ENCODE data around the gene MARCHF10. TPM values are rescaled to one million over a fixed set of nuclear protein-coding genes. Genes with fewer than 3 reads are reported as not detected.

The MARCHF10 gene
- total and polyA plus RNA-seq, 4 donors, result not detected

DNA sequence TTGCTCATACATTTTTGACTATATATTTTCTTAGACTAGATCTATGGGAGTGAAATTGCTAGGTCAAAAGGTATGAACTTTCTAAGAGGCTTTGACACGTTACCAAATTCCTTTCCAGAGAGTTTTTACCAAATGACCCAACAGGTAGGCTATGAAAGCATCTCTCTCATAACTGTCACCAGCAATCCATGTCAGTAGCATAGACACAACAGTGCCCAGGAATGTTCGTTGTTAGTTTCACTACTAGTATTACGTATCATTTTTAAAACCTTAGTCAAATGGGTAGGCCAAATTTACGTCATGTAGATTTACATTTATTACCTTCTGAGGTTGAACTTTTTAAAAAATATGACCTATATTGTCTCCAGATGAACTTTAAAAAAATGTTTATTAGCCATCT lies 66.8 kb downstream of the MARCHF10 start:
- no peaks in the 10 kb centered on the region for H3K4me1 ChIP-seq (ENCODE audit: control insufficient read depth in 1 of 2, insufficient read depth in 2 of 2, low read length in 2 of 2)
- no peaks in the 10 kb centered on the region for H3K9me3 ChIP-seq (ENCODE audit: control insufficient read depth, low read length)
- no peaks in the 10 kb centered on the region for H3K27me3 ChIP-seq (ENCODE audit: control insufficient read depth in 1 of 2, insufficient read depth in 2 of 2, low read length in 1 of 2)
- DNase-seq (no peak), ATAC-seq (ENCODE audit: low FRiP score) (no peak)
- intact Hi-C loops (cut with DNase I), result no loop called here
- no peak overlapping the region for H3K27ac ChIP-seq (ENCODE audit: low read depth in 1 of 2, low read length in 2 of 2)
- H3K4me3 ChIP-seq (ENCODE audit: low read length in 2 of 2), result no peak overlapping the region
- H3K36me3 ChIP-seq (ENCODE audit: control insufficient read depth in 1 of 2, insufficient read depth in 2 of 2, low read length in 1 of 2), result no peaks in the 10 kb centered on the region
- WGBS, 2 donors, result 91% methylated on average over 4 of the region's 4 CpGs

DNA sequence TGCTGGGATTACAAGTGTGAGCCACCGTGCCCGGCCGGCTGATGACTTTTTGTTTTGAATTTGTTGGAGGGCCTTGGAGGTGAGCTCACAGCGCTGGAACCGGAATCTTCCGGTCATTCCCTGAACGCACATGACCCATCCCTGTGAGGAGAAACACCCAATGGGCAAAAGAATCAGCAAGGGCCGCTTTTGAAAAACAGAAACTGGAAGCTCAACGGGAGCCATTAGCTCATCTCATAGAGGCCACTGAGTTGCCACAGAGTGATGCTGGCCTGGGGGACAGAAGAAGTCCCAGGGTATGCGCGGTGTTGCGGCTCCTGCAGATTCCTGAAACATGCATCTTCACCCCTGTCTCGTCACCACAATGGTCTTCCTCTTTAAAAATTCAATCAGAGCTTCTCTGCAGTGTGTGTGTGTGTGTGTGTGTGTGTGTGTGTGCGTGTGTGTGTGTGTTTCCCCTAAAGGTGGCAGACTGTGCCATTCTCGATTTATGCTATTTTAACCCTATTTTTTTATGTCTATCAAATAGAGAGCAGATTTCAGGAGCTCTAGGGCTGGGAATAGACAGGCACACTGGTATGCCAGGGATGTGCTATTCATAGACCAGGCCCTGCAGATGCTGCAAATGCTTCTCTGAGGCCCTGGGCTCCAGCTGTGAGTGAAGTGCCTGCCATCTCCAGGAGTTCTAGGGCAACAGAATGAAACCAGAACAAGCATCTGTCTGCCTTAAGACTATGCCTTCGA lies 68.3 kb downstream of the MARCHF10 start:
- no peak for DNase-seq

GRCh38 chr17:62738281-62738680 lies 69.8 kb downstream of the MARCHF10 start:
- no peaks in the 10 kb centered on the region for H3K27me3 ChIP-seq (ENCODE audit: control insufficient read depth in 1 of 2, insufficient read depth in 2 of 2, low read length in 1 of 2)
- intact Hi-C loops (cut with DNase I), result no loop called here
- no peaks in the 10 kb centered on the region for H3K4me1 ChIP-seq (ENCODE audit: control insufficient read depth in 1 of 2, insufficient read depth in 2 of 2, low read length in 2 of 2)
- H3K9me3 ChIP-seq (ENCODE audit: control insufficient read depth, low read length), result no peaks in the 10 kb centered on the region
- H3K4me3 ChIP-seq (ENCODE audit: low read length in 2 of 2), result no peak overlapping the region
- whole genome bisulfite sequencing, 2 donors, result 95% methylated on average over 9 of the region's 9 CpGs
- H3K27ac ChIP-seq (ENCODE audit: low read depth in 1 of 2, low read length in 2 of 2), result no peak overlapping the region
- ATAC-seq (ENCODE audit: low FRiP score), result no peak
- DNase-seq, result no peak
- H3K36me3 ChIP-seq (ENCODE audit: control insufficient read depth in 1 of 2, insufficient read depth in 2 of 2, low read length in 1 of 2), result no peaks in the 10 kb centered on the region

More for the DNA sequence above, 68.3 kb downstream of the MARCHF10 start:
- Histone ChIP-seq H3K9me3 (ENCODE audit: control insufficient read depth, low read length) (no peaks in the 10 kb centered on the region), H3K27ac (ENCODE audit: low read depth in 1 of 2, low read length in 2 of 2) (no peak overlapping the region), H3K36me3 (ENCODE audit: control insufficient read depth in 1 of 2, insufficient read depth in 2 of 2, low read length in 1 of 2) (no peaks in the 10 kb centered on the region), H3K4me1 (ENCODE audit: control insufficient read depth in 1 of 2, insufficient read depth in 2 of 2, low read length in 2 of 2) (no peaks in the 10 kb centered on the region), H3K27me3 (ENCODE audit: control insufficient read depth in 1 of 2, insufficient read depth in 2 of 2, low read length in 1 of 2) (no peaks in the 10 kb centered on the region), H3K4me3 (ENCODE audit: low read length in 2 of 2) (no peak overlapping the region)
- WGBS, 2 donors, result 83% methylated on average over 16 of the region's 16 CpGs
- no peak for ATAC-seq (ENCODE audit: low FRiP score)
- intact Hi-C loops (cut with DNase I), result no loop called here

DNA sequence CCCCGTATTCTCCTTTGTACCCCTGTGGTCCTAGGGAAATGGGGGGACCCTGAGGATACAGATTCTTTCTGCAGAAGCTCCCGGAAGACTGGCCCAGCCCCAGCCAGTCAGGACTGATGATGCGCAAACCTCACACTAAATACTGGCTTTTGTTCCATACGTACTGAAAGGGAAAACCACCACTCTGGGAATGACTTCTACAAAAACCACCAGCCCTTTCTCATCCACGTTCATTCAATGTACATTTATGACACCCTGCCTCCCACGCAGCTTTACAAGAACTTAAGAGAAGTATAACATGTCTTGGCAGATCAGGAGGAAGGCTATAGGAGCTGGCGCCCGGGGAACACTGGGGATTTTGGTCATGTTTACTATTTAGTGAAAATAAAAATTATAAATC lies 70.6 kb downstream of the MARCHF10 start:
- no peaks in the 10 kb centered on the region for H3K9me3 ChIP-seq (ENCODE audit: control insufficient read depth, low read length)
- intact Hi-C loops (cut with DNase I), result no loop called here
- DNase-seq (no peak), ATAC-seq (ENCODE audit: low FRiP score) (no peak)
- no peaks in the 10 kb centered on the region for H3K4me1 ChIP-seq (ENCODE audit: control insufficient read depth in 1 of 2, insufficient read depth in 2 of 2, low read length in 2 of 2)
- H3K4me3 ChIP-seq (ENCODE audit: low read length in 2 of 2), result no peak overlapping the region
- 94 to 95% methylated on average over 8 of the region's 8 CpGs for WGBS, 2 donors
- no peak overlapping the region for H3K27ac ChIP-seq (ENCODE audit: low read depth in 1 of 2, low read length in 2 of 2)
- H3K27me3 ChIP-seq (ENCODE audit: control insufficient read depth in 1 of 2, insufficient read depth in 2 of 2, low read length in 1 of 2), result no peaks in the 10 kb centered on the region
- H3K36me3 ChIP-seq (ENCODE audit: control insufficient read depth in 1 of 2, insufficient read depth in 2 of 2, low read length in 1 of 2), result no peaks in the 10 kb centered on the region

DNA sequence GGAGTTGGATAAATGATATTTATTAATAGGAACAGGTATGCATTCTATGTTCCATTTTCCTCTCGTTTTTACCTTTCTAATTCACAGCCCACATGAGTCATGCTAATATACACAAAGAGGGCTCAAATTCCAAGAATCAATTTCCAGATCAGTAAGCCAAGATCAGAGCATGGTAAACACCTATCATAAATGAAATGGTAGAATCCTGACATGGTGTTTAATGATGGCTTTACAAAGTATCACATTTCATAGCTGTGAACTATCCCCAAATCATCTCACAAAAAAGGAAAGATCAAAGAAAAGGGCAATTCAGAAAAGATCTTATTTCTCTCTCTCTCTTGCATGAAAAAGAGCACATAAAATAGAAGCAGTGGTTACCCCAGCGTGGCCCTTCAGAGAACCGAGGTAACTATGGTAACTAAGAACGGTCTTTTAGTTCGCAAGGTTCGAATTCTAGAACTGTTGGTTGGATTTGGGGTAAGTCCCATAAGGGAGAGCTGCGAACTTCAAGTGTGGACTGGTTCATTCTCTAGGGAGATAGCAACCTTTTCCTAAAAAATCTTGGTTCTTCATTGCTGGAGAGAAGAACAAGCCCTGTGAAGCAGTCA lies 73.0 kb downstream of the MARCHF10 start:
- no peak for ATAC-seq (ENCODE audit: low FRiP score)
- intact Hi-C loops (cut with DNase I), result no loop called here
- Histone ChIP-seq H3K4me1 (ENCODE audit: control insufficient read depth in 1 of 2, insufficient read depth in 2 of 2, low read length in 2 of 2) (no peaks in the 10 kb centered on the region), H3K36me3 (ENCODE audit: control insufficient read depth in 1 of 2, insufficient read depth in 2 of 2, low read length in 1 of 2) (no peaks in the 10 kb centered on the region), H3K9me3 (ENCODE audit: control insufficient read depth, low read length) (no peaks in the 10 kb centered on the region), H3K27ac (ENCODE audit: low read depth in 1 of 2, low read length in 2 of 2) (no peak overlapping the region), H3K4me3 (ENCODE audit: low read length in 2 of 2) (no peak overlapping the region), H3K27me3 (ENCODE audit: control insufficient read depth in 1 of 2, insufficient read depth in 2 of 2, low read length in 1 of 2) (no peaks in the 10 kb centered on the region)
- DNase-seq, result no peak
- WGBS, 2 donors, result 89 to 90% methylated on average over 7 of the region's 7 CpGs

- ATAC-seq (ENCODE audit: low FRiP score) (no peak), DNase-seq (no peak)
- Histone ChIP-seq H3K27me3 (ENCODE audit: control insufficient read depth in 1 of 2, insufficient read depth in 2 of 2, low read length in 1 of 2) (no peaks in the 10 kb centered on the region), H3K9me3 (ENCODE audit: control insufficient read depth, low read length) (no peaks in the 10 kb centered on the region), H3K27ac (ENCODE audit: low read depth in 1 of 2, low read length in 2 of 2) (no peak overlapping the region), H3K4me3 (ENCODE audit: low read length in 2 of 2) (no peak overlapping the region), H3K36me3 (ENCODE audit: control insufficient read depth in 1 of 2, insufficient read depth in 2 of 2, low read length in 1 of 2) (no peaks in the 10 kb centered on the region), H3K4me1 (ENCODE audit: control insufficient read depth in 1 of 2, insufficient read depth in 2 of 2, low read length in 2 of 2) (no peaks in the 10 kb centered on the region)
- WGBS, 2 donors, result 79 to 81% methylated on average over 5 of the region's 5 CpGs
- intact Hi-C loops (cut with DNase I), result no loop called here
Observed at GRCh38 chr17:62732125-62732524, 76.0 kb downstream of the MARCHF10 start.

GRCh38 chr17:62727916-62728672 lies 80.0 kb downstream of the MARCHF10 start:
- DNase-seq (no peak), ATAC-seq (ENCODE audit: low FRiP score) (no peak)

DNA sequence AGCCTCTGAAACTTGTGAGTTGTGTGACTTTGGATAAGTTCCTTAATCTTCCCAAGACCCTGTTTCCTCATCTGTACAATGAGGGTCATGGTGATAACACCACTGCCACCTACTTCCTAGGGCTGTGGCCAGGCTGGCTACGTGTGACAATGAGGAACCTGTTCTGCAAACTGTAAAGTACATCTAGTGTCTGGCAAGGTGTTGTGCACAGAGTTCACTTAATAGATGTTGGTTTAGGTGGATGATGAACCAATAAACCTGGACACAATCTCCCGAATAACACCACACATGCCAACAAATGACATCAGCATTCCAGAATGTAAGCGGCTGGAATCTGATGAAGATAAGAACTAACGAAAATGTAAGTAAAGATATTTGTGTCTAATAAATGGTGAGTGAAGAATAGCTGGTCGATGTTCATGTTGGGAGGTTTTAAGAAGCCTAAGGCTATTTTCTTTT lies 82.3 kb downstream of the MARCHF10 start:
- Histone ChIP-seq H3K27ac (ENCODE audit: low read depth in 1 of 2, low read length in 2 of 2) (no peak overlapping the region), H3K4me3 (ENCODE audit: low read length in 2 of 2) (no peak overlapping the region), H3K27me3 (ENCODE audit: control insufficient read depth in 1 of 2, insufficient read depth in 2 of 2, low read length in 1 of 2) (no peaks in the 10 kb centered on the region), H3K36me3 (ENCODE audit: control insufficient read depth in 1 of 2, insufficient read depth in 2 of 2, low read length in 1 of 2) (no peaks in the 10 kb centered on the region), H3K9me3 (ENCODE audit: control insufficient read depth, low read length) (no peaks in the 10 kb centered on the region), H3K4me1 (ENCODE audit: control insufficient read depth in 1 of 2, insufficient read depth in 2 of 2, low read length in 2 of 2) (no peaks in the 10 kb centered on the region)
- intact Hi-C loops (cut with DNase I), result no loop called here
- DNase-seq, result no peak
- ATAC-seq (ENCODE audit: low FRiP score), result no peak
- WGBS, 2 donors, result 22 to 24% methylated on average over 5 of the region's 5 CpGs

More at GRCh38 chr17:62727916-62728672, 80.0 kb downstream of the MARCHF10 start:
- no peaks in the 10 kb centered on the region for H3K4me1 ChIP-seq (ENCODE audit: control insufficient read depth in 1 of 2, insufficient read depth in 2 of 2, low read length in 2 of 2)
- H3K27me3 ChIP-seq (ENCODE audit: control insufficient read depth in 1 of 2, insufficient read depth in 2 of 2, low read length in 1 of 2), result no peaks in the 10 kb centered on the region
- intact Hi-C loops (cut with DNase I), result no loop called here
- no peaks in the 10 kb centered on the region for H3K36me3 ChIP-seq (ENCODE audit: control insufficient read depth in 1 of 2, insufficient read depth in 2 of 2, low read length in 1 of 2)
- H3K27ac ChIP-seq (ENCODE audit: low read depth in 1 of 2, low read length in 2 of 2), result no peak overlapping the region
- no peaks in the 10 kb centered on the region for H3K9me3 ChIP-seq (ENCODE audit: control insufficient read depth, low read length)
- WGBS, 2 donors, result 85 to 88% methylated on average over 6 of the region's 6 CpGs
- H3K4me3 ChIP-seq (ENCODE audit: low read length in 2 of 2), result no peak overlapping the region

All from aorta (tissue), 5 donors.